HCT116 (cell line): ENCODE measurements around the gene SUPT16H. TPM values are rescaled to one million over a fixed set of nuclear protein-coding genes. Genes with fewer than 3 reads are reported as not detected.

Experiments
- ATAC-seq: fragments of 200-7000 bp; cut with Tn5 transposase; 2 replicates; pipeline ENCODE4 v1.9.1; 2020; ENCODE audit warnings: mild to moderate bottlenecking, moderate library complexity
- BruUV-seq: library from RNA; stranded (reverse); fragments of 400-500 nt; replicated peaks from 2 replicates; lab custom pipeline; 2021; lab: Mats Ljungman, UMichigan
- CTCF ChIA-PET: fragments of 300-600 bp; sonication (Branson Sonifier 250); formaldehyde crosslinking; loops from one replicate; lab custom pipeline; 2021; ENCODE audit warnings: antibody characterized with exemption; lab: Charles Lee
- POLR2A ChIA-PET: fragments of 300-600, 350-600 bp; sonication (Branson Sonifier 250); formaldehyde crosslinking; loops from one replicate; lab custom pipeline; 2021; ENCODE audit warnings: antibody characterized with exemption; lab: Charles Lee
- RAD21 ChIA-PET, 2 experiments: fragments of 300-600 bp; sonication (Branson Sonifier 250); formaldehyde crosslinking; loops; one replicate each; lab custom pipeline; 2023; ENCODE audit warnings: low total read pairs in 2 of 2; ENCODE audit not compliant: uncharacterized antibody in 2 of 2, unreplicated experiment in 2 of 2, low non-redundant PET in 1 of 2; lab: Charles Lee
- DNase-seq: peaks from one replicate; pipeline ENCODE4 v3.0.0-alpha.2; 2010; ENCODE audit warnings: low read depth, low spot score
- H2AFZ ChIP-seq: fragments of 200-600 bp; shearing (Covaris generic), sonication (generic); 2 replicates; pipeline ENCODE4 v1.6.1; 2017; ENCODE audit warnings: low read depth, mixed run types, mixed read lengths, antibody characterized with exemption, low read length; ENCODE audit not compliant: poor library complexity, severe bottlenecking
- H3K27ac ChIP-seq: 2 replicates; pipeline ENCODE4 v1.5.1; 2012; ENCODE audit warnings: low read depth, low read length
- H3K27me3 ChIP-seq: fragments of 200-600 bp; sonication (generic); 2 replicates; pipeline ENCODE4 v1.6.1; 2016; ENCODE audit warnings: mixed run types, low read length, mixed read lengths; ENCODE audit not compliant: insufficient read depth
- H3K36me3 ChIP-seq, 2 experiments: fragments of 200-500 bp in 1 of 2; fragments of 200-600 bp in 1 of 2; sonication (Bioruptor generic) in 1 of 2; sonication (generic) in 1 of 2; 2 replicates each; pipeline versions ENCODE4 v1.5.1 to v1.6.1; 2014 to 2016; ENCODE audit warnings: low read length in 2 of 2, inconsistent platforms in 1 of 2, mixed read lengths in 1 of 2, mixed run types in 1 of 2; ENCODE audit not compliant: insufficient read depth in 2 of 2, control insufficient read depth in 1 of 2
- H3K4me1 ChIP-seq, 2 experiments: fragments of 200-600 bp in 1 of 2; sonication (generic) in 1 of 2; 2 replicates each; pipeline versions ENCODE4 v1.5.1 to v1.6.1; 2012 to 2017; ENCODE audit warnings: low read length in 2 of 2, inconsistent platforms in 1 of 2, mild to moderate bottlenecking in 1 of 2, mixed read lengths in 1 of 2, mixed run types in 1 of 2, moderate library complexity in 1 of 2; ENCODE audit not compliant: insufficient read depth in 2 of 2, control insufficient read depth in 1 of 2
- H3K4me2 ChIP-seq: fragments of 200-600 bp; sonication (generic); 2 replicates; pipeline ENCODE4 v1.6.1; 2017; ENCODE audit warnings: mixed run types, low read length, mixed read lengths
- H3K4me3 ChIP-seq, 2 experiments: fragments of 200-600 bp in 1 of 2; sonication (generic) in 1 of 2; replicated peaks in 1 of 2; 2 replicates each; pipeline ENCODE4 v1.5.1; 2011 to 2016; ENCODE audit warnings: low read length in 2 of 2, control low read depth in 1 of 2, low read depth in 1 of 2, mild to moderate bottlenecking in 1 of 2, mixed read lengths in 1 of 2, mixed run types in 1 of 2
- H3K79me2 ChIP-seq: fragments of 200-600 bp; sonication (generic); 2 replicates; pipeline ENCODE4 v1.6.1; 2017; ENCODE audit warnings: mild to moderate bottlenecking, mixed run types, low read length, moderate library complexity, mixed read lengths; ENCODE audit not compliant: insufficient read depth
- H3K9ac ChIP-seq: fragments of 200-600 bp; sonication (generic); 2 replicates; pipeline ENCODE4 v1.6.1; 2016; ENCODE audit warnings: low read length, mixed read lengths
- H3K9me2 ChIP-seq: fragments of 200-600 bp; sonication (generic), shearing (Covaris generic); 2 replicates; pipeline ENCODE4 v1.6.1; 2017; ENCODE audit warnings: mixed run types, mild to moderate bottlenecking, moderate library complexity; ENCODE audit not compliant: insufficient read depth
- H3K9me3 ChIP-seq, 2 experiments: fragments of 200-500 bp in 1 of 2; fragments of 200-600 bp in 1 of 2; sonication (Bioruptor generic) in 1 of 2; sonication (generic) in 1 of 2; 2 replicates each; pipeline ENCODE4 v1.6.1; 2014 to 2017; ENCODE audit warnings: low read length in 2 of 2, mixed read lengths in 2 of 2, inconsistent platforms in 1 of 2, low read depth in 1 of 2, mild to moderate bottlenecking in 1 of 2, mixed run types in 1 of 2, moderate library complexity in 1 of 2; ENCODE audit not compliant: control insufficient read depth in 1 of 2, insufficient read depth in 1 of 2
- H4K20me1 ChIP-seq: fragments of 200-600 bp; sonication (generic), shearing (Covaris generic); 2 replicates; pipeline ENCODE4 v1.6.1; 2017; ENCODE audit warnings: mixed run types, mild to moderate bottlenecking, moderate library complexity; ENCODE audit not compliant: insufficient read depth
- CBX3 ChIP-seq: IDR thresholded peaks from 2 replicates; pipeline ENCODE4 v1.6.1; 2012; ENCODE audit warnings: low read depth
- EGR1 ChIP-seq: IDR thresholded peaks from 2 replicates; pipeline ENCODE4 v1.6.1; 2012; ENCODE audit warnings: low read depth
- ELF1 ChIP-seq: IDR thresholded peaks from 2 replicates; pipeline ENCODE4 v1.6.1; 2012; ENCODE audit warnings: low read depth, borderline replicate concordance
- FOSL1 ChIP-seq: IDR thresholded peaks from 2 replicates; pipeline ENCODE4 v1.6.1; 2012; ENCODE audit warnings: low read depth
- POLR2AphosphoS5 ChIP-seq: IDR thresholded peaks from 2 replicates; pipeline ENCODE4 v1.6.1; 2011; ENCODE audit warnings: mild to moderate bottlenecking, low read depth, low read length, moderate library complexity
- RAD21 ChIP-seq: IDR thresholded peaks from 2 replicates; pipeline ENCODE4 v1.6.1; 2012; ENCODE audit warnings: low read depth, mild to moderate bottlenecking
- intact Hi-C: fragments of 100-400 bp; cut with micrococcal nuclease; formaldehyde crosslinking; loops from 2 replicates; pipeline ENCODE4 v1.10.0; 2022
- total RNA-seq: library from RNA; stranded (reverse); gene quantifications from one replicate; pipeline ENCODE4 v1.2.1, GENCODE V29; 2021; ENCODE audit not compliant: unreplicated experiment

The SUPT16H gene
- total RNA-seq, 1 experiment from 2014 or later, result 154 TPM

DNA sequence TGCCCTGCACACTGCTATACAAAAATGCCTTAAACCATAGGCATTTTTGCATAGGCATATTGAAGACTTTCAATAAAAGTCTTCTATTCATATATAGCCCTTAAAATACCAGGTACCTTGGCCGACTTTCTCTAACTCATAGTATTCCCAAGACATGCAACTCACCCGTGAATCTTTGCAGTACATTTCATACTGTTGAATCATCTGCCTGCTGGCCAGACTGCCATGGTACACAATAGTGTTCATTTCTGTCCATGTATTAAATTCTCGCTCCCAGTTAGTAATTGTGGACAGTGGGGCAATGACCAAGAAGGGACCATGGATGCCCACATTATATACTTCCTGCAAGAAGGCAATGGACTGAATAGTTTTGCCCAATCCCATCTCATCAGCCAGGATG is 24.3 kb upstream of the SUPT16H start:
- TF ChIP-seq RAD21, result no peak
- TF ChIP-seq POLR2AphosphoS5, result no peak
- TF ChIP-seq EGR1, result no peak
- no peak for TF ChIP-seq CBX3
- TF ChIP-seq FOSL1, result no peak
- no peak for TF ChIP-seq ELF1
- RAD21 ChIA-PET, result no interaction called here
- Histone ChIP-seq H3K36me3 (peaks cover 74 to 82% of the 10 kb centered on the region in 2 experiments), H2AFZ (no peak overlapping the region), H4K20me1 (no peaks in the 10 kb centered on the region), H3K9me2 (no peaks in the 10 kb centered on the region), H3K9me3 (no peaks in the 10 kb centered on the region), H3K27ac (no peak overlapping the region), H3K9ac (no peak overlapping the region), H3K79me2 (no peaks in the 10 kb centered on the region; the same call in 1 of the 2 replicates), H3K4me1 (no peaks in the 10 kb centered on the region), H3K4me2 (no peak overlapping the region), H3K27me3 (no peaks in the 10 kb centered on the region), H3K4me3 (no peak overlapping the region)
- CTCF ChIA-PET, result no interaction called here
- DNase-seq (no peak), ATAC-seq (no peak; the same call in 1 of the 2 replicates)
- POLR2A ChIA-PET, result no interaction called here
- intact Hi-C loops, result no loop called here
- no TSS peak for BruUV-seq

DNA sequence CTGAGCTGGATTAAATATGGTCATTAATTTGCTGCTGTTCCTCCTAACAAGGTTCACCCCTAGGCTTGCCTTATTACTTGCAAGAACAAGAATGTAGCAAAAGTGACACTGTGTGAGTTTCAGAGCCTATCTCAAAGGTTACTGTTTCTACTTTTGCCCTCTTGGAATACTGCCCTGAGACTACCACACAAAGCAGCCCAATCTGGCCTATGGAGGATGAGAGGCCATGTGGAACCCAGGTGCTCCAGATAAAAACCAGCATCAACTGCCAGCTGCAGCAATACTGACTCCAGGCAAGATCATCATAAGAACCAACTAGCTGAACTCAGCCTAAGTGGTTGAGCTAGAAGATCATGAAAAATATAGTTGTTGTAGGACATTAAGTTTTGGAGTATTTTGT is 22.4 kb upstream of the SUPT16H start:
- H3K9ac ChIP-seq, result no peak overlapping the region
- no peak for TF ChIP-seq ELF1
- RAD21 ChIA-PET, result no interaction called here
- ATAC-seq (no peak), DNase-seq (no peak)
- no peaks in the 10 kb centered on the region for H3K9me3 ChIP-seq
- BruUV-seq, result no TSS peak
- CTCF ChIA-PET, result no interaction called here
- no peaks in the 10 kb centered on the region for H4K20me1 ChIP-seq
- intact Hi-C loops, result no loop called here
- no peak overlapping the region for H3K4me2 ChIP-seq
- peaks cover 81 to 86% of the 10 kb centered on the region in 2 experiments for H3K36me3 ChIP-seq
- H2AFZ ChIP-seq, result no peak overlapping the region
- no peak overlapping the region for H3K4me3 ChIP-seq
- no peaks in the 10 kb centered on the region for H3K9me2 ChIP-seq
- no peaks in the 10 kb centered on the region for H3K4me1 ChIP-seq
- no peaks in the 10 kb centered on the region for H3K79me2 ChIP-seq
- POLR2A ChIA-PET, result no interaction called here
- no peak overlapping the region for H3K27ac ChIP-seq
- H3K27me3 ChIP-seq, result no peaks in the 10 kb centered on the region
